IPS-11a (cell line): ENCODE results near the gene STS.

Source experiments
- H3K4me3 ChIP-seq: one replicate; pipeline ENCODE4 v1.5.1; 2013; ENCODE audit warnings: low read depth, low read length, control low read depth

The STS gene

GRCh38 chrX:7139202-7140081, 8.1 kb upstream of the STS start:
- no peak overlapping the region for H3K4me3 ChIP-seq

- H3K4me3 ChIP-seq = no peak overlapping the region
Measured at GRCh38 chrX:7143076-7143475, 4.4 kb upstream of the STS start.

GRCh38 chrX:7143941-7144525, 3.5 kb upstream of the STS start:
- H3K4me3 ChIP-seq = no peak overlapping the region

DNA sequence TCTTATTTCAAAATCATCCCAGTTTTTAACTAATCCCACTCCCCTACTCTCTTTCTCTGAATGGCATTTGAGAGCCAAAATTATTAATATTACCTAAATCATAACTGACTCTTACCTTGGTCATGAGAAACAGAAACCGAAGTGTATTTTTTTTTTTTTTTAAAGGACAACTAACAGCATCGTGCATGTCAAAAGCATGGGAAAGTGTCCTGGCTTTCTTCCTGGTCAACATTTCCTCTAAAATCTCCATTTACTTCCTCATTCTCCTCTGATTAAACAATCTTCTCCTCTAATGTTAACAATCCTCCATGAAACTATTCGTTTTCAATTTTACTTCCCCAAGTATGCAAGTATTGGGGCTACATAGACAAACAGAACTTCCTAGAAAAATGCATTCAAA, 2.1 kb upstream of the STS start:
- no peak overlapping the region for H3K4me3 ChIP-seq

- H3K4me3 ChIP-seq = no peak overlapping the region
Measured at GRCh38 chrX:7146020-7146702, 1.4 kb upstream of the STS start.

DNA sequence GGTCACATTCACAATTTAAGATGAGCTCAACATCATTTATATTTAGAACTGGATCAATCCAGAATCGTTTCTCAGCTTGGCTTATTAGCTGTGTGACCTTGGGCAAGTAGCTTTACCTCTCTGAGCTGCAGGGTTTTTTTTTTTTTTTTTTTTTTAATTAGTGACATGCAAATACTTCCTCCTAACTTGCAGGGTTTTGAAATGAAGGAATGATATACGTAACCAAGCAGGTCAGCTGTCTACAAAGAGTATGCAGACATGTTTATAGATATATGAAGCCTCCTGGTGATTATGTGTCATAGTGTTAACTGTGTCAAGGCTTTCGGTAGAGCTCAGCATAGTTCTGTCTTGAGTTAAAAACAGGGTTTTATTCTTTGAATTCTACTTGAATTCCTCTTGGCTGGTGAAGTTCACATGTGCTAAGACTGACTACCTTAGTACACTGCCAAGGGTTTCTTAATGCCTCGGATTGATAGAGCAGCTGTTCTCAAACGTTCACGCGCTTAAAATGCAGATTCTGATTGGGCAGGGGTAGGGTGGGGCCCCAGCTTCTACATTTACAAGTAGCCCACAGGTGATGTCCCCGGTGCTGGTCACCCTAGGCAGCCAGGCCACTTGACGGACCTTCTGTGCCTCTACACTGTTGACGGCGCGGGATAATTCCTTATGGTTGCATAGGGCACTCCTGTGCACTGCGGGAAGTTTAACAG, 654 bp upstream of the STS start:
- H3K4me3 ChIP-seq = peak overlapping the region; percentile 67

DNA sequence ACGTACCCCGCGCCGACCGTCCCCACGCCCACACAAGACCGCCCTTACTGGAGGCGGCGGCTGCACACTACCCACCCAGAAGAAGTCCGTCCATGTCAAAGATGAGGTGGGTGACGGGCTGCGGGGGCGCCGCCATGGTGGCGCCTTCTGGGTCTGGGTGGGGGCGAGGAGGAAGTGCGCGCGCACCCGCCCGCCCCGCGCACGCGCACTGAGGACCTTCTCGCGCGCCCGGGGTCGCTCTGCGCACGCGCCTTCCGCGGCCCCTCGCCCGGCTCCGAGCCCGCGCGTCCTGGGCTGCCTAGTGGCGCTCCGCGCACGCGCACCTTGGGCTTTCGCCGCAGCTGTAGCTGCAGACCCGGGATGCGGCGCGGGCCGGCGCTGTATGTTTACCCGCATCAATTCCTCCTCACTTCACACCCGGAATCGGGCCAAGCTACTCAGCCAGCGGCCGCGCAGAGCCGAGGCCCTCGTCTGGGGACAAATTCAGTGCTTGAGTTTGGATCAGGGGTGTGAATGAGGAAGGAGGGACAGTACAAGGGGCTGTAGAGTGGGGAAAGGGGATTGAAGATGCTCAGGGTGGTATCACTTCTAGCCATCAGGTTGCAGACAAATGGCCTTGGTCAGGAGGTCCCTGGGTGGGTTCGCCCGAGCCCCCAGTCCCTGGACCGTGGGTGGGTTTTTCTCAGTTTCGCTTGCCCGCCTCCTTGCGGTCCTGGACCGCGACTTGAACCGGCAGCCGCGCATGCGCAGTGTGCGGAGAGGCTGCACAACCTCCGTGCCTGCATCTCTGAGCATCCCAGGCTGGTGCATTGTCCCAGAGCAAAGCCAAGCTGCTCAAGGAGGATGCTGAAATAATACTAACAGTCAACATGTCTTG, 704 bp downstream of the STS start, which contains the start of gene PUDP:
Gene PUDP (minus strand): TSS at position 176 of the 877 bp plus-strand sequence. CDS start 40 bp downstream, at position 136.
- peak within 1 kb of the TSS; percentile 67 for H3K4me3 ChIP-seq

DNA sequence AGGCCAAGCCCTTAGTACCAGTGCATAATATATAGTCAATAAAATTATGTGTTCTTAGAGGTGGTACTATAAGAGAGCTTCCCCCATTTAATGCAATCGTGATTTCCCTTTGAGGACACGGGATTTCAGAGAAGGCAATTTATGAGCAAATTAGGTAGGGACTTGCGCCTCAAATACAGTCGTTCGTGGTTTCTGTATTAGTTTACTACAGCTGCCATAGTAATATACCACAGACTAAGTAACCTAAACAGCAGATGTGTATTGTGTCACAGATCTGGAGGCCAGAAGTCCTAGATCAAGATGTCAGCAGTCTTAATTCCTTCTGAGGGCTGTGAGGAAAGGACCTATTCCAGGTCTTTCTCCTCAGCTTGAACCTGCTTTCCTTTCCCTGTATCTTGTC, 1.9 kb downstream of the STS start:
- no peak overlapping the region for H3K4me3 ChIP-seq

DNA sequence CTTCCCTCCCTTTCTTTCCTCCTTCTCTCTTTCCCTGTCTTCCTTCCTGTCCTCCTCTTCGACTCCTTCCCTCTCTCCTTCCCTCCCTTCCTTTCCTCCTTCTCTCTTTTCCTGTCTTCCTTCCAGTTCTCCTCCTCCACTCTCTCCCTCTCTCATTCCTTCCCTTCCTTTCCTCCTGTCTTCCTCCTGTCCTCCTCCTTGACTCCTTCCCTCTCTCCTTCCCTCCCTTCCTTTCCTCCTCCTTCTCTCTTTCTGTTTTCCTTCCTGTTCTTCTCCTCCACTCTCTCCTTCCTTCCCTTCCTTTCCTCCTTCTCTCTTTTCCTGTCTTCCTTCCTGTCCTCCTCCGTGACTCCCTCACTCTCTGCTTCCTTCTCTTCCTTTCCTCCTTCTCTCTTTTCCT, 5.7 kb downstream of the STS start:
- no peak overlapping the region for H3K4me3 ChIP-seq

DNA sequence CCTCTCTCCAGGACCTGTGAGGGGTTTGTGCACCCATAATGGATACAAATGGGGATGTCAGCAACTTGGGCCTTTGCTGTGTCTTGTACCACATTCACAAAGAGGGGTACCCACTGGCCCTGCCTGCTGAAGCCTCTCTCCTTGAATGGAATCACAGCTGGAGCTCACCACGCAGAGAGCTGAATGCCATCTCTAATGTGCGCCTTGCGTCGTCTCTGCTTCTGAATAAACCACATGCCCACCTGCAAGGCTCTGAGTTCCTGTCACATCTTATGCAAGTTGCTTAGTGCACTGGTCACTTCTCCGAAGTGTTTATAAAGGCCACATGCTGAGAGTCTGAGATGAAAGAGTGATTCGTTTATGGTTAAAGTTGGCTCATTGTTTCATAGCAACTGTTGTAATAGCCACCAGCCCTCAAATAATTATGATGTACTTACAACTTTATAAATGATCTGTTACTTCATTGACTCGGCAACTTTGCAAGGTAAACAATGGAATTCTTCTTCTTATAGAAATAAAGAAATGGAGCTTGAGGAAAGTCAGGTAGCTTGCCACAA, 6.6 kb downstream of the STS start:
- H3K4me3 ChIP-seq = no peak overlapping the region

DNA sequence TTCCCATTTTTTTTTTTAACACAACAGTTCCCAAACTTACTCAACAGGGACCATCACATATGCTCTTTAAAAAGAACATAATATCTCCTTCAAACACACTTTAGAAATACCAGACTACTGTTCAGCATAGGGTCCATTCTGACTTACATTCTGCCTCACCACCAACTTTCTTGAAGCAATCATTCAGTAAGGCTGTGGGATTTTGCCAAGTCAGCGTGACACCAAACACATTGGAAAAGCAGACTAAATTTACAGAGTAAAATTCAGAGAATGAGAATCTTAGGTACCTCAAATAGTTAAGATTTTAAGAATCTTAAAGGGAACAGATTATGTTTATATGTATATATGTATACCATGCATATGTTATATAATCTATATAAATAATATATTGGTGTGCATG, 7.7 kb downstream of the STS start:
- no peak overlapping the region for H3K4me3 ChIP-seq

DNA sequence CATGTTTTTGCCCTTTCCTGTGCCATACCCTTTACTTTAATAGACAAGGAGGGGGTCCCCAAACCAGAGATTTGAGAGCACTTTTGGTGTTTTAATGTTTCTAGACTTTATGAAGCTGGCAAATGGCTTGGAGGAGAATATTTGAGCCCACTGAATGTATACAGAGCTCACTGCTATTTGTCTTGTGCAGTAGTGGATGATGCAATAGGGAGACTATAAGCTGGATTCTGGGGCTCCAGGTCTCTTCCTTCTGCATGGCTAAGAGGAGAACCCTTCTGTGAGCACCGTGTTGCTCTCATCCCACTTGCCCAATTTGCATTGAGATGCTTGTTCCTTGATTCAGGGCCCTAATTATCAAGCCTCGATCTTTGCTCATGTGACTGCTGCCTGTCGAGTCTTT, 9.4 kb downstream of the STS start:
- H3K4me3 ChIP-seq = no peak overlapping the region

DNA sequence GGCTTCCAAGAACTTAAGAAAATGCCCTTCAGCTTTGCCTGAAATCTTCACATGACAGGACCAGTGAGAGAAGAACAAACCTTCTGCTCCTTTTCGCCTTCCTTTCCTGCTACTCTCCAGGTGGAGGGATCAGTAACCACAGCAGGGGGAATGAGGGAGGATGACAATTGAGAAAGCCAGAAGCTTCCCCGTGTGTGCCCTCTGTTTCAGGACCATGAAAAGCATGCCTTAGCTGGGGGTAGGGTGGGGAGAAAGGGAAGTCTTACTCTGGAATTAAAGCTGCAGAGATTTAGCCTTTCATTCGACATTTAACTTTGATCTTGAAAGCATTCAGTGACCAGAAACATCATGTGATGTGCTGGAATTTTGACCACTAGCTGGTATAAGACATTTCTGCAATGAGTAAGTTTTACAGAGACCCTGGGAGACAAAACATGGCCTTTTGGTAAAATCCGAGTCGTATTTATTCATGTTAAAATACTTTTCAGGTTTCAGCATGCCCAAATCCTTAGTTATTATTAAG, 11.0 kb downstream of the STS start:
- no peak overlapping the region for H3K4me3 ChIP-seq

DNA sequence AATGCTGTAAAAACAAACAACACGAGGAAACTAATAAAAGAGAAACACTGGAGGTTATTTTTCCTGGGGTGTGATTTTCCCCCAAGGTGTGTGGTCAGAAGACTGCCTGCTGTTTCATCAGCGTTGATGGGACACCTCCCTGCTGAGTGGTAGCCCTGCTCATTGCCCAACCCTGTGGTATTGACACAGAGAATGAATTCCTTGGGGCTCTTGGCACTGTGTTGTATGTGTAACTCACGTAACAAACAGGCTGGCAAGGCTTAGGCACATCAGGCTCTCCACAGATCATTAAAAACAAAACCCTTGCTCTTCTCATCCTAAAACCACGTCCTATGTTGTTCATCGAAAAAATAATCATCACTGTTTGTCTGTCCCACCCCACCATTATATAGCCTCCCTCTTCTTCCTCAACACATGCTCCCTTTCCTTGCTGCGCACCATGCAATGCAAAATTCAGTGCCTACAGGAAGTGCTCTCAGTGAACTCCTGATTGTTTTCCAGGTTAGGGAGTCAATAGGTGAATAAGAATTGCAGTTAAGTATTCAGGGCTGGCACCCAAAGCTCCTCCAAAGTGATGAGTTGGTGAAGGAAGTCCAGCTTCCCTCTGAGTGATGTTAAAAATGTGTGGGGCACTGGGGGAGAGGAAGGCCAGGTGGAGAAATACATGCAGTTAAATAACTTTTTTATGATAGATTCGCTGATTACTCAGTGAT, 11.8 kb downstream of the STS start:
- no peak overlapping the region for H3K4me3 ChIP-seq

GRCh38 chrX:7163146-7163677, 15.7 kb downstream of the STS start:
- H3K4me3 ChIP-seq = no peak overlapping the region

DNA sequence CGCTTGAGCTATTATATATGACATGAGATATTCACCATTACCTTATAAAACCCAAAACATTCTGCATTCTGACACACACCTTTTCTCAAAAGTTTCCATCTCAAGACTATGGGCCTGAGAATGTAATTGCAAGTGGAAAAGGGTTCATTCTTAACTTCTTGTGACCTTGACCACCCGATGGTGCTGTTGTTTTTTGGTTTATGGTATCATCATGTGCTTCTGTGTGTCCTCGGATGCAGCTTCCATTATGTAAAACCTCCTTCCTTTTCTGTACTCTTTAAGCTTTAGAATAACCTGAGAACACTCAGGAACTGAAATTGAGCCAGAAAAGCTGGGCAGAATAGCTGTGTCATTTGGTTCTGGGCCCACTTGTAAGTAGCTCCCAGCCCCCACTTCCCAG, 16.7 kb downstream of the STS start:
- H3K4me3 ChIP-seq = no peak overlapping the region

DNA sequence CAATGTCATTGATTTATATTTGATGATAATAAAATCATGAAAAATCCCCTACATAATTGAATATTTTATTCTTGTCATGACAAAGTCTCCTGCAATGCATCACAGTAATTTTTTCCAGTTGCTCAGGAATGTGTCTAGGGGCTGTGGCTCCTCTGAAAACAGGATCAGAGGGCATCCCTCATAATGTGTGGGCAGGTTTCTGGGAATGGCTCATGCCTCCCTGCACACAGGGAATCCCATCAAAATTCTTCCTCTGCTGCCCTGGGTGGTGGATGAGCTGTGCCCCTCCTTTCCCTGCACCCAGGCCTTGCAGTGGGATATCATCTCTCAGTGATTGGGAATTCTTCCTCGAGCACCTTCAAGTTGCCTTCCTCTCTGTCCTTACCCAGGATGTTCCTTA, 20.9 kb downstream of the STS start:
- H3K4me3 ChIP-seq = no peak overlapping the region

GRCh38 chrX:7169627-7170026, 22.1 kb downstream of the STS start:
- H3K4me3 ChIP-seq = no peak overlapping the region

- H3K4me3 ChIP-seq = no peak overlapping the region
Measured at GRCh38 chrX:7170898-7171297, 23.4 kb downstream of the STS start.
